GM18861 (cell line): ENCODE measurements around the gene SLC6A12.

Experiments
- ATAC-seq: cut with Tn5 transposase; IDR thresholded peaks from one replicate; pipeline ENCODE4 v1.9.1; 2021; ENCODE audit not compliant: unreplicated experiment

Gene SLC6A12

DNA sequence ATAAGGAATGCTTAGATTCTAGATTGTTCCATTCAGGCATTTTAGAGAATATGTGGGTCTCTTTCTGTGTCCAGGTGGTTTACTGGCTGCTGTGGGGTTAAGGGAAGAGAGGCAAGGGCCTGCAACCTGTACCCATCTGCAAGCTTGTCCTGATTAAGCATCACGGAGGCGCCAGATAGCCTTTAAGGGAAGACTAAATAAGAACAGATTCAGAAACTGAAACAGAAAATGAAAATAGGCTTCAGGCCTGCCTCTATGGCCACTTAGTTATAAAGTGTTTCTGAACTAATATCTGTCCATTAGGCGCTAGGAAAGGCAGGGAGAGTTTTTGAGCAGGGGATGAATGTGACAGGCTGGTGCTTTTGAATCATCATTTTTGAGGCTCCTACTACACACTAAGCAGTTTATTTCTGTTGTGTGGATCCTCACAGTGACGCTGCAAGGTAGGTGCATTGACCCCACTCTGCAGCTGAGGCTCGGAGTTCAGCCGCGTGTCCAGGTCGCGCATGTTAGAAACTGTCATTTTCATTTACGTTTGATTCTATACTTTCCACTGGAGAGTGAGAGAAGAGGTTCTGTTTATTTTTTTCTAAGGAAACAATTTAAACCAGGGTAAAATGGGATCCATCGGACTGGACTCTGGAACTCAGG lies 47.4 kb downstream of the SLC6A12 start:
- ATAC-seq = no peak

- no peak for ATAC-seq
Observed at GRCh38 chr12:165862-166368, 48.0 kb downstream of the SLC6A12 start.

DNA sequence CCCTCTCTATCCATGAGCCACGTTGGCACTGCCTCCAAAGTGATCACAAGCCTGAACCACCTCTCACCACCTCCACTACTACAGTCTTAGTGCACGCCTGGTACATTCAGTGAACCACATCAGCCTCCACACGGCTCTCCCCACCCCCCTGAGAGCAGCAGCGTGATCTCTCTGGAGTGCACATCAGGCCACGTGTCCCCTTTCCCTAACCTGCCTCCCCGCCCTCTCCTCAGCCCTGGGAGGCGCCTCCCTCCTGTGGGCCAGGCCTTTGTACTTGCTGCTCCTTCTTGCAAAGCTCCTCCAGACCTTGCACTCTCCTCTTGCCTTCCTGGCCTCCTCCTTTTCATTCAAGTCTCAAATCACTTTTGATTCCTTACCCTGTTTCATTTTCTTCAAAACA lies 49.8 kb downstream of the SLC6A12 start:
- no peak for ATAC-seq

- no peak for ATAC-seq
Observed at GRCh38 chr12:163406-163986, 50.5 kb downstream of the SLC6A12 start.

- ATAC-seq = no peak
Observed at GRCh38 chr12:162467-163307, 51.3 kb downstream of the SLC6A12 start.

GRCh38 chr12:161823-162222 lies 52.1 kb downstream of the SLC6A12 start:
- ATAC-seq = no peak

DNA sequence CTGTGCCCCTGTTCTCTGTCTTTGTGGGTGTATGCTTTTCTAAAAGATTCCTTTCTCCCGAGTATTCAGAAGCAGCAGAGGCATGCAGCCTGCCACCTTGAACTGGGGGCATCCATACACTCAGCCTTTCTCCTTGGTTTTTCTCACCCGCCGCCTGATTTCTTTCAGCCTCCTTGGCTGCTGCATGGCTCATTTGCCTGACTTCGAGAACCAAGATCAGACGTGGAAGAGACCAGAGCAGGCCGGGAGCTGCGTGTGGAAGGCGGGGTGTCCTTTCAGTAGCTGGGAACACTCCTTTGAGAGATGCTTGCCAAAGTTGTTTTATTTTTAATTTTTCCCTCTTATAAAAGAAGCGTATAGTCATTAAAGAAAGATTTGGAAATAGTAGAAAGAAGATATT lies 53.1 kb downstream of the SLC6A12 start:
- no peak for ATAC-seq

GRCh38 chr12:159156-159782 lies 54.7 kb downstream of the SLC6A12 start:
- ATAC-seq = no peak

DNA sequence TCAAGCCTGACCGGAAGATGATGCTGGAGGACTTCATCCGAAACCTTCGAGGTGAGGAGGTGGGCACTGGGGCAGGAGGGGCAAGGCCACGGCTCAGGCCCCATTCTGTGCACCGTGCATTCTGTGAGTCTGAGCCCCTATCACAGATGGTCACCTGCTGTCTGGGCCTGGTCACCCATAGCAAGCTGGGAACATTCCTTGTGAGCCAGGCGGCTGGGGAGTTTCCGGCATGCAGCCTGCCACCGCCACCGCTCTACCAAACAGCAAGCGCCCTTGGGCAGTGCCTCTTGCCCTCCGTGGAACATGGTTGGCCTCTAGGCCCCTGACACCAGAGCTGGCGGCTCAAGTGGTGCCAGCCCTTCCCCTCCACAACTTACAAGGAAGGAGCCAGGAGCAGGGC lies 56.3 kb downstream of the SLC6A12 start:
- no peak for ATAC-seq

DNA sequence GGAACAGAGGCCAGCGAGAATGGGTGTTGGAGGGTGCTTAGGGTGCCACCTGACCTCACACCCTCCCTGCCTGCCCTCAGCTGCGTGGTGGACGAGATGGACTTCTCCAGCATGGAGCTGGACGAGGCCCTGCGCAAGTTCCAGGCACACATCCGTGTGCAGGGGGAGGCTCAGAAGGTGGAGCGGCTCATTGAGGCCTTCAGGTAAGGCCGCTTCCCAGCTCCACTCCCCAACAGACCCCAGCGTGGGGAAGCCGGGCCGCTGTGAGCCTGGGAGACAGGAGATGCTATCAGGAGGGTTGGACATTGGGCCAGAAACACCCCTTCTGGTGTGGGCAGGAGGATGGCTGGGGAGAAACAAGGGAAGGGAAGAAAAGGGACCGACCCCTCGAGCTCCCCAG lies 57.0 kb downstream of the SLC6A12 start:
- ATAC-seq = no peak

- ATAC-seq = no peak
Observed at GRCh38 chr12:155646-156045, 58.3 kb downstream of the SLC6A12 start.

DNA sequence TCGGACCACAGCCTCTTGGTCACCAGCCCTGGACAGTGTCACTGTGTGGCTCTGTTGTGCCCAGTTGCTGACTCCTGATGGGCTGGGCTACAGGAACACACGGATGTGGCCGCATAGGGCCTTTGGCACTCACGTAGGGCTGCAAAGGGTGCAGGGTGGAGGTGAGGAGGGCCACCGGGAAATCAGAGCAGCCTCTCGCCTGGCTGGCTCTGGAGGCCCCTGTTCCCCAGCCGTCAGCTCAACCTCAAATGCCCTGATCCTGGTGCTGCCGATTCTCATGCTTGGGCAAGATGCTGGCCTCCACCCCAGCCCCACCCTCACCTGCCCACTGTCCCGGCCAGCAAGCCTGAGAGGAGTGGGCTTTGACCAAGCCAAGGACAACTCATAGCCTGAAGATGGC lies 59.0 kb downstream of the SLC6A12 start:
- ATAC-seq = no peak

DNA sequence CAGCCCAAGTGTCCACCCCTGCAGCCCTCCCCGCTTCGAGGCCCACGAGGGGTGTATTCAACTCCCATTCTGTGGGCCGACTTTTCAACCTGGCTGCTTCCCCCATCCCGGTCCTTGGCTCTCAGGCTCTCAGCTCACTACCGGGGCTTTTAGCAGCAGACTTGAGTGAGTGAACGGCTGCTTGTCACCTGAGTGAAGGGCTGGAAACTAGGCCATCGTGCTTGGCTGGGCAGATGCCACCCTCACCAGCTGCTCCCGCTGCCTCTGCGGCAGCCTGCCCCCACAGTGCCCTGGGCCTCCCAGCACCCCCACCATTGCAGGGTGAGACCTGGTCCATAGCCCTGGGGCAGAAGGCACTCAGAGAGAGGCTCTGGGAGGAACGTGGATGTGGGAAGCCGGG lies 59.9 kb downstream of the SLC6A12 start:
- ATAC-seq = no peak

DNA sequence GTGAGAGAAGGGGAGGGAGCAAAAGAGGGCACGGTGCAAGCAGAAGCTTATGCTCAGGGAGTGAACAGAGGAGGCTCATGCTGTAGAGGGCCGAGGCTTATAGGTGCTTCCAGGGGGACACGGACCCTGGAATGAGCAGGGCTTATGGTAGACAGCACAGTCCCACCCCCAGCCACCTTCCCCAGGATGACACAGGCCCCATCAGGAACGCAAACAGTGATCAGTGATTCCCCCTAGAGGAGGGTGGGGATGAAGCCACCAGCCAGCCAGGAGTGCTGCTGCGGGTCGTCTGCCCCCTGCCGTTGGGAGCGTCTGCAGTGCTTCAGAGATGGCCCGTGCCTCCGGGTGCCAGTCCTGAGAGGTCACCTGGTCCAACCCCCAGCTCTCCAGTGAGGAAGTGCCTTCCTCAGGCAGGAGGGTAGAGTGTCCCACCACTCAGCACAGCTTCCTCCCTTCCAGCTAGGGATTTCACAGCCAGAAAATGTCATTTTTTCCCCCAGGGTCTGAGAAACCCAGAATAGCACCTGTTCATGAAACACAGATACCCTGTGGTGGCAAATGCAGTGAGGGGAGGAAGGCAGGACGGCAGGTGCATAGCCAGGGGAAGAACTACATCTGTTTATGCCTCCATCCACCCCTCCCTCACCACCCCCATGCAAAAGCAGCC lies 60.7 kb downstream of the SLC6A12 start:
- no peak for ATAC-seq

DNA sequence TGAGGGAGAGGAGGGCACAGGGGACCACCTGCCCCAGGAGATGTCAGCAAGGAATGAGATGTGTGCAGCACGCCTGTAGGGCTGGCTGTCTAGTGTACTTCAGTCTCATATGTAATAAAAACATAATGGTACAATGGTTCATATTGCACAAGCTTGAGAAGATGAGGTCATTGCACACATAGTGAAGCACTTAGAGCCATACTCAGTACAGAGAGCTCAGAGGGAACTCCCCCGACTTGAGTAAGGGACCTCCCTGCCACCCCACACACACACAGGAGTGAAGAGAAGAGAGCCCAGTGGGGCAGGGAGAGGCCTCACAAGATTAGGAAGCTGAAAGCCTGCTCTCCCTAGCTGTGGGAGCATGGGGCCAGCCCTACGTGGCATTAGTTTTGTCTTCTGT lies 61.5 kb downstream of the SLC6A12 start:
- no peak for ATAC-seq

GRCh38 chr12:151579-151978 lies 62.4 kb downstream of the SLC6A12 start:
- ATAC-seq = no peak

DNA sequence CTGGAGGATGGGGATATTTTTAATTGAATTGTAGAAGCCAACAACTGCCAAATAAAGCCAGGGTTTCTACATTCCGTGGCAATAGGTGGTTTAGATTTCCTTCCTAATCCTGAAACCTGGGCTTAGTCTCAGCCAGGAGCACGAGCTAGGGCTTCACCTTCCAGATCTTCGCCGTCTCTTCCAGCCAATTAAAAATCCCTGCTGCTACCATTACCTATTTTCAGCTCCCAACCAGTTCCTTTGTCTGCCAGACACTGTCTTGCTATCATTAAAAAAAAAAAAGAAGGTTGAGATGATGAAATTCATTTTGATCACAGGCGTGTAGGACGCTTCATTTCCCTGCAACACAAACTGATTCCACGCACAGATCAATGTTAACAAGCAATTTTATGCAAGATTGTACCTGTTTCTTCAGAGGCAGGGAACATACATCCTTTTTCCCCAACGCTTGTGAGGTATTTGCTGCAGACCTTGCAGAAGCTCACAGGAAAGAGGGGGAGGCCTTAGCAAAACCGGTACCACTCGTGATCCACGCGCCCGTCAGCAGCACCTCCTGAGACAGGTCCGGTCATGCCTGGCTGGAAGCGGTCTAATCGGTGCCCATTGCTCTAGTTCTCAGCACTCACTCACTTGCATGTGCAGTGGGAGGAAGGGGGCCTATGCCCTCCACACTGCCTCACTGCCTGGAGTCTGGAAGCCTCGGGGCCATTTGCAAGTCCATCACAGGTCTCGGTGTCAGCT lies 65.1 kb downstream of the SLC6A12 start:
- no peak for ATAC-seq

DNA sequence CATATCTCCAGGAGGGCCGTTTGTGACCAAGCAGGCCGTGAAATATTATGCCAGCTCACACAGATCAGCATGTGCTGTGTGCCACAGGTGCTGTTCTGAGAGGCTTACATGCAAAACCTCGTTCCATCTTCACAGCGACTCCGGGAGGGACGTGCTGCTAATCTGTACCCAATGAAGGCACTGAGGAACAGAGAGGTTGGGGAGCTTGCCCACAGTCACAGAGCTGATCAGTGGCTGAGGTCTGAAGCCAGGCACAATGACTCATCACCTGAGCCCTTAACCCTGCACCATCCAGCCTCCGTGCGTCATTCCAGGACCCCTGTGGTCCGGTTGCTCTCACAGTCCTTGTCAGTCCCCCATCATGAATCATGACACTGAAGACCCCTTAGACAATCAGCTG lies 66.7 kb downstream of the SLC6A12 start:
- ATAC-seq = no peak

DNA sequence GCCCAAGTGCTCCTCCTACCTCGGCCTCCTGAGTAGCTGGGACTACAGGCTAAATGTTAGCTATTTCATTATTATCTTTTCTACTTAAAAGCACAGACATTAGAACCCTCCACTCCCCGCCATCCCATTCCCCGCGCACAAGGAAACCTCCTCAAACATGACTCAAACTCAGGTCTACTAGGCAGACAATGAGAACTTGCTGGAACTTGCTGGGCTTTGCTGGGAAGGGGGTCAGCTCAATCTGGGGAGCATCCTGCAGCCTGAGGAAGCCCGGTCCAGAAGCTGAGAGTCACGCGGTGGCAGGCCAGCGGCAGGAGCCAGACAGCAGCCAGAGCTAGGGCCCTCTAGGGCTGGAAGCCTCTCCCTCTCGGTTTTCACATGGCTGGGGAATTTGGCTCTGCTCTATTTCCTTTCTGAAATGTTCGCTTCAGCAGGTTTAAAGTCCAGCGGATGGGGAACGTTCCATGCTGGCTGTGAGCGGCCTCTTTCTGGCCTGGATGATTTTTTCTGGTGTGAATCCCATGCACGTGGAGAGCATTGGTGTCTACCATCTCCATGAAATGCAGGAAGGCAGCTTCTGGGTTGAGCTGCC lies 68.5 kb downstream of the SLC6A12 start:
- ATAC-seq = no peak
